Stimulated activated naive CD4-positive, alpha-beta T cell treated with Interleukin-2 at 50 U/mL for 16 hours (primary cell): ENCODE results near the gene EPS8L2.

Experiments
- DNase-seq: peaks from one replicate; lab custom pipeline; 2025; lab: John Stamatoyannopoulos, UW

The EPS8L2 gene

DNA sequence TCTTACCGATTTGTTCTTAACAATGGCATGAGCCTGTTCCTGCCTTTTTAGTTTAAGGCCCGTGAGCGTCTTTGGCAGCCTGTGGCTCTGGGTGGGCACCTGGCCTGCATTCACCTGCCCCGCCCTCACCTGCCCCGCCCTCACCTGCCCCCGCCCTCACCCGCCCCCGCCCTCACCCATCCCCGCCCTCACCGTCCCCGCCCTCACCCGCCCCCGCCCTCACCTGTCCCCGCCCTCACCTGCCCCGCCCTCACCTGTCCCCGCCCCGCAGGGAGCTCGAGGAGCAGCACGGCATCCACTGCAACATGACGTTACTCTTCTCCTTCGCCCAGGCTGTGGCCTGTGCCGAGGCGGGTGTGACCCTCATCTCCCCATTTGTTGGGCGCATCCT lies 57.0 kb downstream of the EPS8L2 start:
- no peak for DNase-seq

DNA sequence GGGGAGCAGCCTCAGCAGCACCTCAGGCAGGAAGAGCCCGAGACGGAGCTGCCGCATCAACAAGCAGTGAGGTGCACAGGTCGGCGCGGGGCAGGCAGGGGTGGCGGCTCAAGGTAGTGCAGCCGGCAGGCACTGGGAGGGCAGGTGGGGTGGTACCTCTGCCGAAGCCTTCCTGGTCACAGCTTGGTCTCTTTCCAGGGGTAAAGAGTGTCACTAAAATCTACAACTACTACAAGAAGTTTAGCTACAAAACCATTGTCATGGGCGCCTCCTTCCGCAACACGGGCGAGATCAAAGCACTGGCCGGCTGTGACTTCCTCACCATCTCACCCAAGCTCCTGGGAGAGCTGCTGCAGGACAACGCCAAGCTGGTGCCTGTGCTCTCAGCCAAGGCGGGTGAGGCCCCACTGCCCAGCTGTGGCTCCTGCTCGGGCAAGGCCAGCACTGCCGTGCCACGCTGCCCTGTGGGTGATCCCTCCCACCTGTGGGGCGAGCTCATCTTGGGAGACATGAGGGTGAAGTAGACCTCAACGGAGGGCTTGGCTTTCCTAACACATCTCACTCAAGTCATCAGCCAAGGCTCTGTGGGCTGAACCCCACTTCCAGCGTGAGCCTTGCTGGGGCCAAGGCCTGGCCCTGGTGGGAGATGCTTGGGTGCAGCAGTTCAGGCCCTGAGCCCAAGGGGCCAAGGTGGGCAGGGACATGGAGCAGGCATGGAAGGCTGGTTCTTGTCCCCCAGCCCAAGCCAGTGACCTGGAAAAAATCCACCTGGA lies 57.7 kb downstream of the EPS8L2 start:
- DNase-seq: no peak

DNA sequence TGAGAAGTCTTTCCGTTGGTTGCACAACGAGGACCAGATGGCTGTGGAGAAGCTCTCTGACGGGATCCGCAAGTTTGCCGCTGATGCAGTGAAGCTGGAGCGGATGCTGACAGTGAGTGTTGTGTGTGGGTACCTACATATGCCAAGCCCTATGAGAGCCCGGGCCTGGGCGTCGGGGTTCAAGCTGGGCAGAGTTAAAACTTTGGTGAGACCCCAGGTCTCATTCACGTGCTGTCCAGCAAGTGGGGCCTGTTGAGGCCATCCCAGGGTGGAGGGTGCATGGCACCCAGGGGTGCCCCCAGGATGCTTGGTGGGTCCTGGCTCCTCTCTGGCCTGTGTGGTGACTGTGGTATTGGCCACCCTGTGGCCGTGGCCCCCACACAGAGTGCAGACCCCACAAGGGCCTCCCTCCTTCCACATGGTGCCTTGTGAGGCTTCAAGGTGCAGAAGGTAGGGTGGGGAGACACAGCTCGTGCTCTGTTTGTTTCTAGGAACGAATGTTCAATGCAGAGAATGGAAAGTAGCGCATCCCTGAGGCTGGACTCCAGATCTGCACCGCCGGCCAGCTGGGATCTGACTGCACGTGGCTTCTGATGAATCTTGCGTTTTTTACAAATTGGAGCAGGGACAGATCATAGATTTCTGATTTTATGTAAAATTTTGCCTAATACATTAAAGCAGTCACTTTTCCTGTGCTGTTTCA lies 58.4 kb downstream of the EPS8L2 start:
- no peak for DNase-seq

DNA sequence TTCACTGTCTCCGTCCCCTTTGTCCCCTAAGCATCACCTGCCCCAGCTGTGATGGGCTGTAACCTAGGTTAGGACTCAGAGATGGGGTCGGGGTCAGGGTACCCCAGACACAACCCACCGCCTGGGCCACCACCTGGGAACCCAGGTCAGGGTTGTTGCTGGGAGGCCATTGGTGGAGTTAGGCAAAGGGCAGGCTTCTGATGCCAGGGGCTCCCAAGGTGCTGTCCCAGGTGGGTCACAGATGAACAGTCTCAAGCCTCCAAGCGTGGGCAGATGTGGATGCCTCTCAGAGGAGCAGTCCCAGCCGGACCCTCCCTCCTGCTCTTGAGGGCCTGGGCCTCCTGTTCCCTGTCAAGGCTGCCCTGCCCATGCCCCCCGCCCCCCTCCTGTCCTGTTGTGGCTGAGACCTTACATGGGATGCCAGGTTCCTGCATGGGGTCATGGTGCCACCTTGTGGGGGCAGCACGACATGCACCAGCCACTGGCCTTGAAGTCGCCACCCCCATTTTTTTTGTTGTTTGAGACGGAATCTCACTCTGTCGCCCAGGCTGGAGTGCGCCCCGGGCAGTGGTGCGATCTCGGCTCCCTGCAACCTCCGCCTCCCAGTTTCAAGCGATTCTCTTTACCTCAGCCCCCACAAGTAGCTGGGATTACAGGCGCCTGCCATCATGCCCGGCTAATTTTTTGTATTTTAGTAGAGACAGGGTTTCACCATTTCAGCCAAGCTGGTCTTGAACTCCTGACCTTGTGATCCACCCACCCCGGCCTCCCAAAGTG lies 59.2 kb downstream of the EPS8L2 start:
- peak; percentile 36 for DNase-seq

DNA sequence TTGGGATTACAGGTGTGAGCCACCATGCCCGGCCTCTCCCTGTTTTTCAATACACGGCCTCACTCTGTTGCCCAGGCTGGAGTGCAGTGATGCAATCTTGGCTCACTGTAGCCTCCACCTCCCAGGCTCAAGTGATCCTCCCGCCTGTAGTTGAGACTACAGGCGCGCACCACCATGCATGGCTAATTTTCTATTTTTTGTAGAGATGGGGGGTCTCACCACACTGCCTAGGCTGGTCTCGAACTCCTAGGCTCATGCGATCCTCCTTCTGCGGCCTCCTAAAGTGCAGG lies 59.7 kb downstream of the EPS8L2 start:
- no peak for DNase-seq

DNA sequence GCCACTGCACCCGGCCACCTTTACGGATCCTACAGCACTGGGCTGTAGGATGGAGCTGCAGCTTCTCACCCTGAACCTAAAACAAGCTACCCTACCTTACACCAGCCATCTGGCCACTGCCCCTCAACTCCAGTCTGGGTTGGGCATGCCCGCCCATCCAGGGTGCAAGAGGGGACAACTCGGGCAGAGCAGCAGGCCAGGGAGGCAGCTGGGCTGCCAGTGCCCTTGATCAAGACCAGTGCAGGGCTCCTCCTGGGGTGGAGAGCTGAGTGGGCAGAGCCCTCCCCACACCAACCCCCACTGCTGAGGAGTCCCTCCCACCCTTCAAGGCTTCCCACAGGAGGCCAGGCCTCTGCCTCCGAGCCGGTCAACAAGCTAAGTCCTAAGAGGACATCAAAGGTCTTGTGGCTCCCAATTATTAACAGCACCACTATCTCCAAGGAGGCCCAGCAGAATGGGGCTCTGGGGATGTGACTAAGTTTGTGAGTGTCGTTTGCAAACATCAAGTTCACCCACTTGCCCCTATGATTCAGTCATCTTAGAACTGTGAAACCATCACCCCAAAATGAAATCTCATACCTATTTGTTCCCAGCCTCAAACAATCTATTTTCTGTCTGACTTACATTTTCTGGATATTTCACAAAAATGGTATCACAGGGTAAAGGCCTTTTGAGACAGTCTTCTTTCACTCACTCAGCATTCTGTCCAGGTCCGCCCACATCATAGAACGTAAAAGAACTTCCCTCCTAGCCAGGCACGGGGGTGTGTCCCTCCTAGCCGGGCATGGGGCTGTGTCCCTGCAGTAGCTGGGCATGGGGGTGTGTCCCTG lies 60.3 kb downstream of the EPS8L2 start:
- DNase-seq: no peak

DNA sequence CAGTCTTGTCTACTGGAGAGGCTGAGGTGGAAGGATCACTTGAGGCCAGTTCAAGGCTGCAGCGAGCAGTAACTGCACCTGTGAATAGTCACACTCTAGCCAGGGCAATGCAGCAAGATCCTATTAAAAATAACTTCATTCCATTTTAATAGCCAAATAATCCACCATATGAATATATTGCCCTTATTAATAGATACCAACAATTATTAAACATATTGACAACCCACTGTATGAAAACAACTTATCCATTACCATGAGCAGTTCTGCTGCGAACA lies 60.8 kb downstream of the EPS8L2 start:
- no peak for DNase-seq

DNA sequence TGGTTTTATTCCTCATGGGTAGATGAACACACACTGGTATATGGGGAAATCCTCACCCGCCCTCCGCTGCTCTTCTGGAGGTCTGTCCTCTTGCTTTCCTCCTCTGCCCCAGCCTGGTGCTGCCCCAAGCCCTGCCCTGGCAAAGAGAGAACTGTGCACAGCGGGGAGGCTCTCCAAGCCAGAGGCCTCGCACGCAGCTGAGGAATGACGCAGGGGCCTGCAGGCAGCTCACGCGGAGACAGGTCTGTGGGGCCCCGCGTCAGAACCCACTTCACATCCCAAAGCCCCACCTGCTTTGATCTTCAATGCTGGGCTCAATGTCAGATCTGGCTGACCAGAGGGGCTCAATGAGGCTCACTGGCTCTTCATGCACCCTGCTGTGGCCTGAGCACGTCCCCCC lies 61.2 kb downstream of the EPS8L2 start:
- no peak for DNase-seq

DNA sequence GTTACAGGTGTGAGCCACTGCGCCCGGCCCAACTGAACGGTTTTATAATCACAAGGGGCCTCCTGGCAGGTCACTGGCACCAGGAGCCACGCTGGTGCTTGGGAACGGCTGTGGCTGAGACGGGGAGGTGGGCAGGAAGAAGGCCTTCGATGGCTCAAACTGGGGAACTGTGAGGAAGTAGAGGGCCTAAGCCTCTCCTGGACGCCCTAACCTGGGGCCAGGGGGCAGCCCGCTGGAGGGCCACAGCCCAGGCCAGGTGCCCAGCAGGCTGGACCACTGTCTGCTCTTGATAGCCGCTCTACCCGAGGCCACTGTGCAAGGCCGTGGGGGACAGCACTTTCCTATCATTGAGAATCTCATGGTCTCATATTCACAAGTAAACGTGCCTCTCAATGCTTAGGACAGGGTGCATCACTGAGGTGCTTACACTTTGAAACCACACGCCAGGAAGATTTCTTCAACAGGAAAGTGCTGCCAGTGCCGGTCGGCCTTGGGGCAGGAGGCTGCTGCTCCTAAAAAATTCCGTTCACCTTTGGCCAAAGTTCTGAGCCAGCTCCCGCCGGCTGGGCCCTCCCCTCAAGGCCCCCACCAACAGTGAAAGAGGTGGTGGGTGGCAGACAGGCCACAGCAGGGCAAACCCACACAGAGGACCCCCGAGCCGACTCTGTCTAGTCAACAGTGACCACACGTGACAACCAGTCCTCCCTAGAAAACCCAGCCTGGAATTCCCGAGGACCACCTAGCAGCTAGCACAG lies 64.0 kb downstream of the EPS8L2 start:
- DNase-seq: no peak

DNA sequence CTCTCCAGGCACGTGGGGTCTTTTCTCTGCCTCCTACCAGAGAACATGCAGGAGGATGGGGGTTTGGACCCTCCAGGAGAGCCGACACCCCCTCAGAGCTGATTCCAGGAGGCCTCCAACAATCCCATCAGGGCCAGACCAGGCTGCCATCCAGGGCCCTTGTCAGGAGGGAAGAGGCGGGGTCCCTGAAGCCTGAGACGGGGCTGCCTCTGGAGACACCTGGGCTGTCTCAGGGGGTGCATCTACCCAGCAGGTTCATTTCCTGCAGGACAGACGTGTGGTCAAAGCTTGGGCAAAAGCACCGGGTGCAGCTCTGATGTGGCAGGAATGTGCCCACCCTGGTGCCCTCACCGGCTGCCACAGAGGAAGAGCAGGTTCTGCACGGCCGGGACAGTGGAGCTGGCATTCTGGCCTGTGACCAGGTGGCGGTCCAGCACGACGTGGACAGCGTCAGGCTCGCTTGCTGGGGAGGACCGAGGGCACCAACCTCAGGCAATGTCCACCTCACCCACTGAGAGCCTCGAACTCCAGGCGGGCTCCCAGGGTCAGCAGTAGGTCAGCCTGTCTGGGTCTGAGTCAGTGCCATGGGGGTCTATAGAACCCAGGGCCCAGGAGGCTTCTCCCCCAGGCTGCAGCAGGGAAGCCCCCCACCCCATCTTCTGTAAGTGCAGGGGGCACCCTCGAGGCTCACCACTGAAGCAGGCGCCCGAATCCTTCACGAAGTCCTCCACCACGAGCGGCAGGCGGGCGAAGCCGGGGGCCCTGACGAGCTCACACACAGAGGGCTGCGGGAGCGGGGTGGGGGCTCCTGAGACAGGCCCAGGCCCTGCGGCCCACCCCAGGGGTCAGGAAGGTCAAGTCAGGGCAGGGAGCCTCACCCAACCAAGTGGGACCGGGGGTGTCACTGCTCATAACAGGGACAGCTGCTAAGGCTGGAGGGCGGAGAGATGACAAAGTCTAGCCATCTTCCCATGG lies 64.9 kb downstream of the EPS8L2 start:
- DNase-seq: no peak

DNA sequence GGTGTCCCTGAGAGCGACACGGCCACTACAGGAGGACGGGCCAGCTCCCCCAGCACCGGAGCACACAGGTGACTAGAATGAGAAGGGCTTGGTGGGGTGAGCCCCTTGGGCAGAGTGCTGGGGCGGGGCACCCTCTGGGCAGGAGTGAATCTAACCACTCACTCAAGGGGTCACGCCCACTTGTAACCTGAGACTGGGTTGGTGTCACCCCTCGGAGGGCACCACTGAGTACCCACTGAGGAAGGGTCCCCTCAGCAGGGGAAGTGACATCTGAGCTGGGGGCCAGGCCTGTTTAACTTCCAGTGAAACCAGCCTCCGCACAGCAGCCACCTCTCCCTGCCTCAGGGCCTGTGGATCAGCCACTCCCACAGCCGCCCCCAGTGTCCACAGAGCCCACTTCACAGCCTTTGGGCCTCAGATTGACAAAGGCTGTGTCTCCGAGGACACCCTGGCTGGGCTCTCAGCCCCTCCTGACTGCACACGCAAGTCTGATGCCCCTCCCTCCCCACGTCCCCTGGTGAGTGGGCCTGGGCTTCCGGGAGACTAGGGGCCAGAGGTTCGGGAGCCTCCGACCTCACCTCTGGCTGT lies 65.7 kb downstream of the EPS8L2 start:
- DNase-seq: no peak

DNA sequence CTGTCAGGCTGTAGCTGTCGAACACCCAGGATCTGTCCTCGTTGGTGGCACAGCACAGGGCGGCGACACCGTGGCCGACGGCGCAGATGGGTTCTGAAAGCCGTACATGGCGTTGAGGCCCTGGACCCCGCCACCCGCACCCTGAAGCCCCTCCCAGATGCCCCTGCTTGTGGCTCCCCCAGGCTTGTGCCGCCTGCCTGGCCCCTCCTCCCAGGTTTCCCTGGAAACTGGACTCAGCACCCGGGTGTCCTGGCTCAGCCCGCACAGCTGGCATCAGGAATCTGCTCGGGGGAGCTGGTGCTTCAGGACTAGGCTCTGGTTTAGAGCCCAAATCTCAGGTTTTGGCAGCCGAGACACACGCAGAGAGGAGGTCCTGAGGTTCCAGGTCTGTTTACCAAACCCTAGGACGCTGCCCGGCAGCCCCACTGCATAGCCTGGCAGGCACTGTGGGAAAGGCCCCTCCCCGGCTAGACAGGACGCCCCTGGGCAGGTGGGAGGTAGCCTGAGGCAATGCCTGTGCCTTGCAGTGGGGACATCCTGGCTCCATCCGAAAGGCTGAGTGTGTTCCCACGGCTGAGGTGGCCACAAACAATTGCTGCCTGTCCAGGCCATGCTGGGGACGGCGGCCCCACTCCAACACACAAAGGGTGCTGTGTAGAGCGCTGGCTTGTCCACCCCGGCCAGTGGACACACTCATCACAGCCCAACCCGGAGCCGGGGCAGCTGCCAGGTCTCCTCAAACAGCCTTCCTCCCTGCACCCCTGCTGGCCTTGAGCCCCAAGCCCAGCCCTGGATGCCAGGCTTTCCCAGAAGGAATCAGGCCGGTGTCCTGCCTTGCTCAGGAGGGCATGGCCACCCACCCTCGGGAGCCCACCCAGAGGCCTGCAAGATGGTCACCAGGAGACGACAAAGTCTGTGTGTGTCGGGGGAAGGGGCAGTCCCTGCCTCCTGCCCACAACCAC lies 66.7 kb downstream of the EPS8L2 start:
- no peak for DNase-seq

DNA sequence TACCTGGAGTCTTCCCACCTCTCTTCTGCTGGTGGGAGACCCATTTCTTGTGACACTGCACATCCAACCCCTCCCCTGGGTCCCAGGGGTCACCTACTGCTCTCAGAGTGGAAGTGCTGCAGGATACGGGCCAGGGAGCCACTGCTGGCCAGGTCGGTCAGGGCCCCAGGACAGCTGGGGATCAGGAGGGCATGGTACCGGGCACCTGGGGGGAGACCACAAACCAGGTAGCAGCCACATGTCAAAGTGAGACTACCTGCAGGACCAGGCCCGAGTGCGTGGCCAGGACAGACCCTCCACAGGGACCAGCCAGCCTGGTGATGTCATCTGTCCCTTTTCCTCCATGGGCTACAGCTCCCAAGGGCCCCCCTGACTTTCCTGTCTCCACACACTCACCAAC lies 67.4 kb downstream of the EPS8L2 start:
- no peak for DNase-seq

DNA sequence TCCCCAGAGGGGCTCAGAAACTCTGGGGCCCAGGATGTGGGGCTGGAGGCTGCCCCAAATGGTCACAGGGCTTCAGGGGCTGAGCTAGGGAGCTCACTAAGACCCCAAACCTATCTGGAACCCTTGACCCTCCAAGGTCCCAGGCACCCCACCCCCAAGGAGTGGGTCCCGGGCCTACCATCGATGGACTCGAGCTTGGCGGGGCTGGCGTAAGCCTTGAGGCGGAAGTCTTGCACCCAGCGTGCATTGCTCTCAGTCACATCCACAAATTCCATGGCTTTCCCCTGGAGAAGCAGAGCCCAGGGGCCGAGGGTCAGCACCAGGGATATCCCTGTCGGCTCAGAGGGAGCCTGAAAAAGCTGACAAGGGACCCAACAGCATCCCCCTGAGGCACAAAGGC lies 67.8 kb downstream of the EPS8L2 start:
- no peak for DNase-seq

DNA sequence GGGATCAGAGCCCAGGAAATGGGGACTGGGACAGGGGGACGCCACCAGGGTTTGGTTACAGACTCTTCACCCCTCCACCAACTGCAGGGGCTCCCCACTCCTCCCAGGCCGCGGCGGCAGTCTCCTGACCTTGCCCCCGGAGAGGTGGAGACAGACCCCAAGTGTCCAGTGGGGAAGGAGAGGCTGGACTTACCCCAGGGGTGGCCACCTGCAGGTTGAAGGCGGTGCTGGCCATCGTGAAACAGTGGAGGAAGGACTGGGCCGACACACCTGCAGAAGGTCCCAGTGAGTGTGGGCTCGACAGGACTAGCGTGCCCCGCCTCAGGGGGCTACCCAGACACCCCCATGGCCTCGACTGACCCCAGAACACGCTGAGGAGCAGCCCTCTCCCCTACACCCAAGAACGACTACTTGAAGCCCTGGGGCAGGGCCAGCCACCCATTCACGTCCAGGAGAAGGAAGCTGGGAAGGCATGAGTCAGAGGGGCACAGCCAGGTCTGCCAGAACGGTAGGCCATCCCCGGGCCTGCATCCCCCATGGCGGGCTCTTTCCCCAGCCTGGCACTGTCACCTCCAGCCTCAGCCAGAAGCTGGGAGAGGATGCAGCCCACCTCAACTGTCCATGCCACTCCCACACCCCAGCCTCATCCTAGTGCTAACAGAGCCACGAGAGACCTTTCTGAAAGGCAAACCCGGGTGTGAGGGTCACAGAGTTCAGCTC lies 69.0 kb downstream of the EPS8L2 start:
- no peak for DNase-seq

DNA sequence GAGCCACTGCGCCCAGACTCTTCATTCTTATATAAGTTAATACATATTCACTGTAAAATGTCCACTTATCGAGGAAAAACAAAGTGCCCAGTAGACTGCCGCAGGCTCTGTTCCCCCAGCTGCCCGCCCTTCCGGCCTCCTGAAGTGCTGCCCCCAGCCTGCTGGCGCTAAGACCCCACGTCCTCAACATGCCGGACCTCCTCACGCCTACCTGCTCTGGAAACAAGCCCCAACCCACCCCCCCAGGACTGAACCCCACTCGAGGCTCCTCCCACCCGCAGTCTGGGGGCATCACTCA lies 70.2 kb downstream of the EPS8L2 start:
- no peak for DNase-seq

DNA sequence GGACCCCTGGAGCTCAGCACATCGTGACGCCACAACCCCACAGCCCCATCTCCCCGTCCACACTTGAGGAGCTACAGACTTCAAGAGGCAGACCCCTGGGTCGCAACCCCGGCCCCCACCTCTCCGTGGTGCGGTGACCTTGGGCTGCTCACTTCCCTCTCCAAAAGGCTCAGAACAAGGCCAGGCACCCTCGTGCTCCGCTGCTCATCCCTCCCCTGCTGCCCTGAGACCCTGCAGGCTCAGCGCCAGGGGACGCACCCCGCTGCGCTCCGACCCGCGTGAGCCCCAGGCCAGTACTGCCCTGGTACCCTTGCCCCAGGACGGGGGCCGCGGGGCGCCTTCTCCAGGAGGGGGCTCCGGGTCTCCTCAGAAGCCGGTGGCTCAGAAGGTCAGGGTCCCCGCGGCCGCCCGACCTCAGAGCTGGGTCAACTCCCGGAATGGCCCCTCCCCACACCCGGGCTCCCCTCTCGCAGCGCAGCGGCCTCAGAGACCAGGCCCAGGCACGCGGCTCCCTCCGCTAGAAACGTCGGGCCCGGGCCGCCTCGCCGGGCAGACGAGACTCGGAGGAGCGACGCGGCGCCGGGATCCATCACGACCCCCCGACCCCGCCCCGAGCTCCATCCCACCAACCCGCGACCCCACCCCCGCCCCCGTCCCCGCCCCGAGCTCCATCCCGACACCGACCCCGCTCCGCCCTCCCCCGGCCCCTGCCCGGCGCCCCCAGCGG lies 70.7 kb downstream of the EPS8L2 start:
- peak; percentile 63 for DNase-seq
